HT1080 (cell line): ENCODE results near the gene LGR6. TPM values are rescaled to one million over a fixed set of nuclear protein-coding genes. Genes with fewer than 3 reads are reported as not detected.
"Not testable (repeated sequence)": the region's sequence is repeated elsewhere in the genome, so short reads cannot be mapped to it uniquely, and the experiment has no call there.

Experiments used
- DNase-seq: peaks from one replicate; pipeline ENCODE4 v3.0.0-alpha.2; 2015; ENCODE audit warnings: low read depth
- total RNA-seq: library from RNA; depleted of rRNA; stranded (reverse); fragments of >200 nt; shearing (Covaris generic); gene quantifications from 2 replicates; pipeline ENCODE4 v1.2.3, GENCODE V29; 2014

The LGR6 gene
- total RNA-seq, 1 experiment from 2014 or later, result not detected

GRCh38 chr1:202235003-202235660 is 41.5 kb downstream of the LGR6 start:
- no peak for DNase-seq

GRCh38 chr1:202235856-202236837 is 42.5 kb downstream of the LGR6 start:
- peak; percentile 98 for DNase-seq

GRCh38 chr1:202237052-202237451 is 43.5 kb downstream of the LGR6 start:
- peak; percentile 50 for DNase-seq

- no peak for DNase-seq
These were observed 45.3 kb downstream of the LGR6 start for GRCh38 chr1:202238914-202239313.

GRCh38 chr1:202240226-202240625 is 46.6 kb downstream of the LGR6 start:
- not testable (repeated sequence) for DNase-seq

- no peak for DNase-seq
These were observed 47.4 kb downstream of the LGR6 start for GRCh38 chr1:202240956-202241355.

GRCh38 chr1:202241376-202242079 is 47.9 kb downstream of the LGR6 start:
- DNase-seq, result no peak

GRCh38 chr1:202242080-202242419 is 48.5 kb downstream of the LGR6 start:
- no peak for DNase-seq

GRCh38 chr1:202243006-202243405 is 49.4 kb downstream of the LGR6 start:
- no peak for DNase-seq

GRCh38 chr1:202244841-202245261 is 51.3 kb downstream of the LGR6 start:
- no peak for DNase-seq

GRCh38 chr1:202245391-202245790 is 51.8 kb downstream of the LGR6 start:
- DNase-seq, result no peak

- DNase-seq, result no peak
These were observed 53.5 kb downstream of the LGR6 start for GRCh38 chr1:202247104-202247503.

- no peak for DNase-seq
These were observed 54.5 kb downstream of the LGR6 start for GRCh38 chr1:202247837-202248795.

- no peak for DNase-seq
These were observed 55.3 kb downstream of the LGR6 start for GRCh38 chr1:202248861-202249260.

- DNase-seq, result no peak
These were observed 55.8 kb downstream of the LGR6 start for GRCh38 chr1:202249436-202249835.

GRCh38 chr1:202249846-202250245 is 56.2 kb downstream of the LGR6 start:
- DNase-seq, result no peak

- no peak for DNase-seq
These were observed 57.4 kb downstream of the LGR6 start for GRCh38 chr1:202250982-202251381.

- no peak for DNase-seq
These were observed 58.0 kb downstream of the LGR6 start for GRCh38 chr1:202251424-202252256.

- no peak for DNase-seq
These were observed 58.7 kb downstream of the LGR6 start for GRCh38 chr1:202252271-202252670.
